Hepatocyte (in vitro differentiated cells): ENCODE measurements around the gene VIPR1.

Experiments used
- CTCF ChIP-seq: fragments of 200-600 bp; sonication (generic); IDR thresholded peaks from 2 replicates; pipeline ENCODE4 v1.5.1; 2016; ENCODE audit warnings: antibody characterized with exemption, mild to moderate bottlenecking; ENCODE audit not compliant: poor library complexity
- EZH2 ChIP-seq: fragments of 200-600 bp; sonication (generic); IDR thresholded peaks from 2 replicates; pipeline ENCODE4 v1.6.1; 2016; ENCODE audit warnings: antibody characterized with exemption, mild to moderate bottlenecking, borderline replicate concordance
- EZH2phosphoT487 ChIP-seq: fragments of 200-600 bp; sonication (generic); IDR thresholded peaks from one replicate; pipeline ENCODE4 v1.6.1; 2018; ENCODE audit warnings: antibody characterized with exemption, mild to moderate bottlenecking, low read depth, moderate library complexity; ENCODE audit not compliant: unreplicated experiment, severe bottlenecking

GRCh38 chr3:42545284-42545900 lies 42.9 kb downstream of the VIPR1 start:
- TF ChIP-seq EZH2 (no peak), EZH2phosphoT487 (no peak), CTCF (no peak)
